ENCODE data around the gene CDH16.

- TF ChIP-seq CTCF (IDR thresholded peaks at IDR 0.05) = no peak
- no peak for TF ChIP-seq EZH2 (IDR thresholded peaks at IDR 0.05)
These were observed 9.7 kb downstream of the CDH16 start for GRCh38 chr16:66908762-66909559.
